Fibroblast of villous mesenchyme (primary cell): Measurements from ENCODE around the gene POLG. TPM values are rescaled to one million over a fixed set of nuclear protein-coding genes. Genes with fewer than 3 reads are reported as not detected.

Experiments used
- DNase-seq: peaks from one replicate; pipeline ENCODE4 v3.0.0-alpha.2; 2010; ENCODE audit warnings: low read depth
- H3K4me3 ChIP-seq: 2 replicates; pipeline ENCODE4 v1.5.1; 2011; ENCODE audit warnings: low read depth, mild to moderate bottlenecking, low read length
- CTCF ChIP-seq: IDR thresholded peaks from 2 replicates; pipeline ENCODE4 v1.5.1; 2012; ENCODE audit warnings: low read depth, mild to moderate bottlenecking, low read length; ENCODE audit not compliant: insufficient read depth
- total RNA-seq: library from RNA; depleted of rRNA; stranded (reverse); fragments of >200 nt; gene quantifications from 2 replicates; pipeline ENCODE4 v1.2.3, GENCODE V29; 2012

POLG gene
- total RNA-seq, 1 donor: 79.5 TPM

- no peak for TF ChIP-seq CTCF
- DNase-seq: no peak
- no peak overlapping the region for H3K4me3 ChIP-seq
Observed at GRCh38 chr15:89301304-89302089, 33.1 kb downstream of the POLG start.

- peak; percentile 43 for DNase-seq
Observed at GRCh38 chr15:89299896-89300295, 34.7 kb downstream of the POLG start.

GRCh38 chr15:89293012-89293411 lies 41.6 kb downstream of the POLG start:
- no peak overlapping the region for H3K4me3 ChIP-seq
- peak; percentile 3 for TF ChIP-seq CTCF
- no peak for DNase-seq

More at GRCh38 chr15:89299896-89300295, 34.7 kb downstream of the POLG start:
- TF ChIP-seq CTCF: peak; percentile 33
- no peak overlapping the region for H3K4me3 ChIP-seq

- DNase-seq: no peak
- no peak overlapping the region for H3K4me3 ChIP-seq
- TF ChIP-seq CTCF: no peak
Observed at GRCh38 chr15:89291934-89292438, 42.6 kb downstream of the POLG start.

- H3K4me3 ChIP-seq: no peak overlapping the region
- TF ChIP-seq CTCF: no peak
- no peak for DNase-seq
Observed at GRCh38 chr15:89283201-89283600, 51.4 kb downstream of the POLG start.

- TF ChIP-seq CTCF: no peak
- H3K4me3 ChIP-seq: no peak overlapping the region
- DNase-seq: no peak
Observed at GRCh38 chr15:89282631-89283030, 52.0 kb downstream of the POLG start.
